GM12801 (cell line): ENCODE results near the gene PLIN3.

Experiments
- CTCF ChIP-seq: IDR thresholded peaks from one replicate; pipeline ENCODE4 v1.5.1; 2011; ENCODE audit warnings: control low read depth; ENCODE audit not compliant: insufficient read length; ENCODE audit errors: extremely low read depth

Gene PLIN3

GRCh38 chr19:4859697-4860096 is 7.8 kb downstream of the PLIN3 start:
- no peak for TF ChIP-seq CTCF

- no peak for TF ChIP-seq CTCF
These were observed 15.0 kb downstream of the PLIN3 start for GRCh38 chr19:4852484-4852883.

- no peak for TF ChIP-seq CTCF
These were observed 15.7 kb downstream of the PLIN3 start for GRCh38 chr19:4851551-4852290.

- TF ChIP-seq CTCF: no peak
These were observed 18.4 kb downstream of the PLIN3 start for GRCh38 chr19:4849019-4849418.

- no peak for TF ChIP-seq CTCF
These were observed 20.1 kb downstream of the PLIN3 start for GRCh38 chr19:4847190-4847973.

- no peak for TF ChIP-seq CTCF
These were observed 22.9 kb downstream of the PLIN3 start for GRCh38 chr19:4844348-4845179.

GRCh38 chr19:4843647-4843965 is 23.9 kb downstream of the PLIN3 start:
- no peak for TF ChIP-seq CTCF
